ENCODE data around the gene EXOC8.

The EXOC8 gene

DNA sequence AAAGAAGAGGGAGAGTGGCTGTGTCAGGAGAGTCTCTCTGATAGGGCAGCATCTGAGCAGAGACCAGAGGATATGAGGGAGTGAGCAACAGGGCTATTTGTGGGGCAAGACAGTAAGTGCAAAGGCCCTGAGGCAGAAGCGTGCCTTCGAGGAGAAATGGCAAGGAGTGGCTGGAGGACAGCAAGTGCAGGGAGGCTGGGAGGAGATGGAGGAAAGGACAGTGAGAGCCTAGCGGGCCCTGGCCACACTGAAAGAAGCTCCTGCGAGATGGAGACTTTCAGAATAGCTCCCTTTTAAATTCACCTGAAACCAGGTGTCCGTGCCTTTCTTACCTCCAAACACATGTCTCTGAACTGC lies 25.2 kb downstream of the EXOC8 start:
- no peak for DNase-seq

- DNase-seq: no peak
These were observed 25.8 kb downstream of the EXOC8 start for GRCh38 chr1:231311720-231312431.

DNA sequence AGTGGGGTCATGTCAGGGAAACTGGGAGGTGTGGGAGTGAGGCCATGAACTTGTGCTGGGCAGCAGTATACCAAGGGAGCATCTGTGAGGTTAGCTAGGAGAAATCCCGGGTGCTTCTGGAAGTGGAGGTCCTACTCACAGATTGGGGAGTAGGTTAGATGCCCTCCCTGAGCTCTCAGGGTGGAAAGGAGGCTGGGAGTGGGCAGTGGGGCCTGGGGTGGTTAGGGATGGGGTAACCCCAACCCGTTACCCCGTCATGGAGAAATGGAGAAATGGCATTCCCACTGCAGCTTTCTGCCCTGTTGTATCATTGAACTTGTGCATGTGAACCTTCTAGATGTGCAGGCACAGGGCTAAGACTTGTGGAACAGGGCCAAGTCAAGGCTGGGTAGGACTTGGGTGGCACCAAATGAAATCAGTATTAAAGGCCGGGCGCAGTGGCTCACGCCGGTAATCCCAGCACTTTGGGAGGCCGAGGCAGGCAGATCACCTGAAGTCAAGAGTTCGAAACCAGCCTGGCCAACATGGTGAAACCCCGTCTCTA lies 27.2 kb downstream of the EXOC8 start:
- no peak for DNase-seq

DNA sequence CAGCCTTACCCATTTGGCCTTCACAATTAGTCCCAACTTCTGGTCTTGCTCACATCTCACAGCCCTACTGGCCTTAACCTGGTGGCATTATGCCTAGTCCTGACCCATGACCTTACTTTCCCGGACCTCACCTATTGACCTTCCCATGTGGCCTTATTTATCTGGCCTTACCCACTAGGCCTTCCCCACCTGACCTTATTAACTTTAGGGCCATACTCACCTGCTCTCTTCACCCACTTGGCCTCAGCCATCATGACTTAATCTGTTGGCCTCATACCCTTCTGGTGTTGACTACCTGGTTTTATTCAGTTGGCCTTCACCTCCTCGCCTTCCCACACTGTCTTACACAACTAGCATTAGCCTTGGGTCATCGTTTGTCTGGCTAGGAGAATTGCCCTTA lies 35.7 kb downstream of the EXOC8 start:
- DNase-seq: no peak

- no peak for DNase-seq
These were observed 41.7 kb downstream of the EXOC8 start for GRCh38 chr1:231295938-231296337.

DNA sequence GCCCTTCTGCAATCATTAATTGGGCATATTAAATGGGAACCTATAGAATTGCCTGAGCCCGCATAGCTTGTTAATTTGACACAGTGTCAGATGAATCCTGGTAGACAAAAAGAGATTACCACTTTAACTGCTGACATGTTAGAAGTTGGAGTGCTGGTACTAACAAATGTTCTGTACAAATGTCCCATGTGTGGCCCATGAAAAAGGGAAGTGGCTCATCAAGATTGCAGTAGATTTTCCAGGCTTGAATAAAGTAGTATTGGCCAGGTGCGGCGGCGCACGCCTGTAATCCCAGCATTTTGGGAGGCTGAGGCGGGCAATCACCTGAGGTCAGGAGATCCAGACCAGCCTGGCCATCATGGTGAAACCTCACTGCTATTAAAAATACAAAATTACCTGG lies 51.0 kb downstream of the EXOC8 start:
- DNase-seq: no peak

DNA sequence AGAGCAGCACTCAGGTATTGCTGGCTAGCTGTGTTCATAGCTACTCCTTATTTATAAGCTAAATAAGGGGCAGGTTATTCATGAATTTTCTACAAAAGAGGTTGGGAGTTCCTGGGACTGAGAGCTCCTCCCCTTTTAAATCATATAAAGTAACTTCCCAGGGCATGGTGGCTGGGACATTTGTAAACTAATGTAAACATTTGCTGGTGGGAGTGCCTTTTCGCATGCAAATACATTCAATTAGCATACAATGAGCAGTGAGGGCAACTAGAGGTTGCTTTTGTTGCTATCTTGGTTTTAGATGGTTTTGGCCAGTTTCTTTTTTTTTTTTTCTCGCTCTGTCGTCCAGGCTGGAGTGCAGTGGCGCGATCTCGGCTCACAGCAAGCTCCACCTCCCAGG lies 53.2 kb downstream of the EXOC8 start:
- no peak for DNase-seq
